GM23338 (cell line): ENCODE data around the gene ETHE1. TPM values are rescaled to one million over a fixed set of nuclear protein-coding genes. Genes with fewer than 3 reads are reported as not detected.
A peak's percentile ranks its signal among the peaks of the same experiment; 100 is the strongest.

Experiments
- ATAC-seq: fragments of 200-7000 bp; cut with Tn5 transposase; 3 replicates; pipeline ENCODE4 v1.9.1; 2020
- DNase-seq: peaks from one replicate; pipeline ENCODE4 v3.0.0-alpha.2; 2015; ENCODE audit warnings: low spot score
- H2AFZ ChIP-seq: fragments of 200-600 bp; sonication (generic); 2 replicates; pipeline ENCODE4 v1.8.0; 2016; ENCODE audit warnings: antibody characterized with exemption, mild to moderate bottlenecking, moderate library complexity
- H3F3A ChIP-seq: fragments of 200-600 bp; sonication (generic); replicated peaks from 2 replicates; pipeline ENCODE4 v1.8.0; 2017; ENCODE audit warnings: antibody characterized with exemption, mixed run types, low read depth
- H3K27ac ChIP-seq: fragments of 200-600 bp; sonication (generic); 2 replicates; pipeline ENCODE4 v1.6.1; 2016; ENCODE audit warnings: low read depth
- H3K27me3 ChIP-seq: fragments of 200-600 bp; sonication (generic); 2 replicates; pipeline ENCODE4 v1.8.0; 2016; ENCODE audit warnings: mild to moderate bottlenecking, mixed run types, moderate library complexity; ENCODE audit not compliant: insufficient read depth
- H3K36me3 ChIP-seq: fragments of 200-600 bp; sonication (generic); 2 replicates; pipeline ENCODE4 v1.8.0; 2016; ENCODE audit warnings: mild to moderate bottlenecking; ENCODE audit not compliant: insufficient read depth
- H3K4me1 ChIP-seq: fragments of 200-600 bp; sonication (generic); 2 replicates; pipeline ENCODE4 v1.8.0; 2016; ENCODE audit warnings: mild to moderate bottlenecking, moderate library complexity; ENCODE audit not compliant: insufficient read depth
- H3K4me2 ChIP-seq: fragments of 200-600 bp; sonication (generic); 2 replicates; pipeline ENCODE4 v1.7.1; 2017; ENCODE audit warnings: mixed run types
- H3K4me3 ChIP-seq: fragments of 200-600 bp; sonication (generic); 2 replicates; pipeline ENCODE4 v1.6.1; 2016; ENCODE audit warnings: mixed run types
- H3K79me2 ChIP-seq: fragments of 200-600 bp; sonication (generic); replicated peaks from 2 replicates; pipeline ENCODE4 v1.8.0; 2017; ENCODE audit warnings: mild to moderate bottlenecking; ENCODE audit not compliant: insufficient read depth
- H3K9me2 ChIP-seq: fragments of 200-600 bp; sonication (generic); 2 replicates; pipeline ENCODE4 v1.8.0; 2017; ENCODE audit not compliant: insufficient read depth
- H4K20me1 ChIP-seq: fragments of 200-600 bp; sonication (generic); replicated peaks from 2 replicates; pipeline ENCODE4 v1.8.0; 2017; ENCODE audit warnings: mild to moderate bottlenecking; ENCODE audit not compliant: insufficient read depth
- H3K27ac Mint-ChIP-seq: 2 replicates; pipeline ENCODE4 v1.8.0; 2020; ENCODE audit warnings: inconsistent platforms, mild to moderate bottlenecking, moderate library complexity, mixed read lengths
- H3K27me3 Mint-ChIP-seq: 3 replicates; pipeline ENCODE4 v1.8.0; 2022; ENCODE audit warnings: low read depth, mild to moderate bottlenecking, moderate library complexity, mixed read lengths, inconsistent platforms; ENCODE audit not compliant: insufficient read depth, poor library complexity
- H3K36me3 Mint-ChIP-seq: 3 replicates; pipeline ENCODE4 v1.8.0; 2021; ENCODE audit warnings: low read depth, mild to moderate bottlenecking, inconsistent platforms, moderate library complexity, mixed read lengths
- H3K4me1 Mint-ChIP-seq: 3 replicates; pipeline ENCODE4 v1.8.0; 2020; ENCODE audit warnings: mild to moderate bottlenecking, inconsistent platforms, mixed read lengths
- H3K4me3 Mint-ChIP-seq: 3 replicates; pipeline ENCODE4 v1.8.0; 2021; ENCODE audit warnings: moderate library complexity, mild to moderate bottlenecking, inconsistent platforms, mixed read lengths
- H3K9me3 Mint-ChIP-seq: 3 replicates; pipeline ENCODE4 v1.8.0; 2020; ENCODE audit warnings: moderate library complexity, mild to moderate bottlenecking, inconsistent platforms, mixed read lengths
- CREB1 ChIP-seq: fragments of 250-450 bp; sonication (Bioruptor Pico); IDR thresholded peaks from 2 replicates; pipeline ENCODE4 v1.5.0; 2020; ENCODE audit warnings: low read depth, mild to moderate bottlenecking, moderate library complexity
- EZH2 ChIP-seq: fragments of 200-600 bp; sonication (generic); IDR thresholded peaks from one replicate; pipeline ENCODE4 v1.8.0; 2017; ENCODE audit warnings: antibody characterized with exemption, mild to moderate bottlenecking, low read depth; ENCODE audit not compliant: unreplicated experiment
- JUNB ChIP-seq: IDR thresholded peaks from one replicate; pipeline ENCODE4 v1.6.1; 2016; ENCODE audit warnings: antibody characterized with exemption; ENCODE audit not compliant: unreplicated experiment
- NANOG ChIP-seq: IDR thresholded peaks from 2 replicates; pipeline ENCODE4 v1.6.1; 2016; ENCODE audit warnings: antibody characterized with exemption, borderline replicate concordance
- POLR2AphosphoS5 ChIP-seq: IDR thresholded peaks from 2 replicates; pipeline ENCODE4 v1.6.1; 2016; ENCODE audit warnings: antibody characterized with exemption, low read depth
- STAT1 ChIP-seq: IDR thresholded peaks from one replicate; pipeline ENCODE4 v1.6.1; 2016; ENCODE audit warnings: antibody characterized with exemption; ENCODE audit not compliant: unreplicated experiment
- ZNF114 ChIP-seq: fragments of 250-450 bp; sonication (Bioruptor Pico); IDR thresholded peaks from 2 replicates; pipeline ENCODE4 v1.5.0; 2020; ENCODE audit warnings: mild to moderate bottlenecking, moderate library complexity
- polyA plus RNA-seq: library from polyadenylated mRNA; unstranded; fragments of >200 nt; fragmentation: Nextera tagmentation; extraction: Ambion mirVana; gene quantifications from 2 replicates; pipeline ENCODE4 v1.2.1, GENCODE V29; 2016
- total RNA-seq: library from RNA; depleted of rRNA; stranded (reverse); fragments of >200 nt; shearing (Covaris generic); gene quantifications from 2 replicates; pipeline ENCODE4 v1.2.3, GENCODE V29; 2014
- TF ChIP-seq, protein P1 (sequence below): IDR thresholded peaks from one replicate; pipeline ENCODE4 v1.6.1; 2018; ENCODE audit warnings: antibody characterized with exemption; ENCODE audit not compliant: unreplicated experiment
- TF ChIP-seq, protein P2 (sequence below), 2 experiments: fragments of 200-600 bp in 1 of 2; sonication (generic) in 1 of 2; conservative IDR thresholded peaks; 2 replicates each; pipeline versions ENCODE4 v1.5.1 to v1.6.1; 2016 to 2017; ENCODE audit warnings: antibody characterized with exemption in 2 of 2, low read depth in 2 of 2, mild to moderate bottlenecking in 2 of 2, moderate library complexity in 1 of 2
- TF ChIP-seq, protein P3 (sequence below): IDR thresholded peaks from 2 replicates; pipeline ENCODE4 v1.6.1; 2016; ENCODE audit warnings: antibody characterized with exemption

The ETHE1 gene
- total and polyA plus RNA-seq, 2 experiments from 2014 or later = 11.1 to 25.5 TPM

DNA sequence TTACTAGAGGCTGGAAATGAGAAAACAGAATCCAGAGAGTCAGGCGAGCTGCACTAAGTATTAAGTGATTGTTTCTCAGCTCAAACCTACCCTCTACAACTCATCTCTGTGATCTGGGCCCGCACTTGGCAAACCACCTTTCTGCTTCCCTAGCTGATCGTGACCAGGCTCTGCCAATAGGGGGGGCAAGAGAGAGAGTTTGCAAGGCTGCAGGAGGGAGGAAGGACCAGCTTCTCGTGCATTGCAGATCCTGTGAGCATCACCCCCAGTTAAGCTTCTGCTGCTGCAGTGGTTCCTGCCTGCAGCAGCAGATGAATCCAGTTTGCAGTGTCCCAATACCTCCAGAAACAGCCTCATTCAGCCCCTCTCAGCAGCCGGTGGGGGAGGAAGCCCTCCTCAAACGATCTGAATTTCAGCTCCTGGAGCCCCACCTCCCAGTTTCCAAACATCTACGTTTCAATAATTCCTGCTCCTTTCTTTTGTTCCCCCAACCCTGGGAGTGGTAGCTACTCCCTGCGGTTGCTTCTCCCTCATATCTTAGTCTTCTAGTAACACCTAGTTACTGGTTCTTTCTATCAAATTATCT, 28.3 kb upstream of the ETHE1 start:
- H3K36me3 Mint-ChIP-seq = peaks cover 33% of the 10 kb centered on the region
- H3K27me3 ChIP-seq = no peaks in the 10 kb centered on the region
- ATAC-seq = peak; percentile 99

DNA sequence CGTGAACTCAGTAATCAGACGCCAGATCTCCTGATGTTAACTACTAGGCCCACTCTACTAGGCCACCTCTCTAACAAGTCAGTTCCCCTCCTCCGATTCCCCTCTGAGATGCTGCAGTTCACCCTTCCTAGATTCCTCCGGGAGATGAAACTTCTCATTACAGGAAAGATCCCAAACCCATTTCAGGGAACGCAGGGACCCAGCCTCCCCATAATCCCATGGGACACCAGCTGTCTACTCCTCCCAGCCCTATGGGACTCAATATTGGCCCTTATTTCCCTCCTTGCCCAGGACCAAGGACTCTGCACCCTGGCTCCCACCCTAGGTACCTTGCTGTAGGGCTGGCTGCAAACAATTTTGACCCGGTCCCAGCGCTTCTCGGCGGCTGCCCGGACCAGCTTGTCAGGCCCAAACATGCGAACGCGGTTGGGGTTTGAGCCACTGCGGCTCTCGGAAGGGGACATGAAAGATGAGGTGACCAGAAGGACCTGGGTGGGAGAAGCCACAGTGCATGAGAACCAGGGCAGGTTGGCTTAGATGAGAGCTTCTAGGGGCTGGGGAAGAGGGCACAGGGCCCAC, 27.4 kb upstream of the ETHE1 start:
- Histone ChIP-seq H3K4me3 (no peak overlapping the region), H3K27ac (peak overlapping the region; percentile 47; the same call in 1 of the 2 replicates), H3K4me1 (peaks cover 4% of the 10 kb centered on the region; the same call in 1 of the 2 replicates), H3K9me2 (no peaks in the 10 kb centered on the region), H3F3A (no peaks in the 10 kb centered on the region), H3K36me3 (no peaks in the 10 kb centered on the region; the same call in 1 of the 2 replicates), H3K27me3 (no peaks in the 10 kb centered on the region), H4K20me1 (no peaks in the 10 kb centered on the region), H2AFZ (no peak overlapping the region), H3K4me2 (no peak overlapping the region), H3K79me2 (no peaks in the 10 kb centered on the region)
- Mint-ChIP-seq H3K4me1 (peaks cover 9% of the 10 kb centered on the region), H3K36me3 (peaks cover 40% of the 10 kb centered on the region), H3K4me3 (no peak overlapping the region; the same call in 2 of the 3 replicates), H3K27ac (peak overlapping the region; percentile 89; the same call in 1 of the 2 replicates), H3K27me3 (peaks cover 4% of the 10 kb centered on the region), H3K9me3 (no peaks in the 10 kb centered on the region)
- ATAC-seq (no peak), DNase-seq (no peak)
- TF ChIP-seq JUNB (no peak), CREB1 (no peak), NANOG (no peak), ZNF114 (no peak), EZH2 (no peak), POLR2AphosphoS5 (no peak), STAT1 (no peak)
- TF ChIP-seq, protein P1, sequence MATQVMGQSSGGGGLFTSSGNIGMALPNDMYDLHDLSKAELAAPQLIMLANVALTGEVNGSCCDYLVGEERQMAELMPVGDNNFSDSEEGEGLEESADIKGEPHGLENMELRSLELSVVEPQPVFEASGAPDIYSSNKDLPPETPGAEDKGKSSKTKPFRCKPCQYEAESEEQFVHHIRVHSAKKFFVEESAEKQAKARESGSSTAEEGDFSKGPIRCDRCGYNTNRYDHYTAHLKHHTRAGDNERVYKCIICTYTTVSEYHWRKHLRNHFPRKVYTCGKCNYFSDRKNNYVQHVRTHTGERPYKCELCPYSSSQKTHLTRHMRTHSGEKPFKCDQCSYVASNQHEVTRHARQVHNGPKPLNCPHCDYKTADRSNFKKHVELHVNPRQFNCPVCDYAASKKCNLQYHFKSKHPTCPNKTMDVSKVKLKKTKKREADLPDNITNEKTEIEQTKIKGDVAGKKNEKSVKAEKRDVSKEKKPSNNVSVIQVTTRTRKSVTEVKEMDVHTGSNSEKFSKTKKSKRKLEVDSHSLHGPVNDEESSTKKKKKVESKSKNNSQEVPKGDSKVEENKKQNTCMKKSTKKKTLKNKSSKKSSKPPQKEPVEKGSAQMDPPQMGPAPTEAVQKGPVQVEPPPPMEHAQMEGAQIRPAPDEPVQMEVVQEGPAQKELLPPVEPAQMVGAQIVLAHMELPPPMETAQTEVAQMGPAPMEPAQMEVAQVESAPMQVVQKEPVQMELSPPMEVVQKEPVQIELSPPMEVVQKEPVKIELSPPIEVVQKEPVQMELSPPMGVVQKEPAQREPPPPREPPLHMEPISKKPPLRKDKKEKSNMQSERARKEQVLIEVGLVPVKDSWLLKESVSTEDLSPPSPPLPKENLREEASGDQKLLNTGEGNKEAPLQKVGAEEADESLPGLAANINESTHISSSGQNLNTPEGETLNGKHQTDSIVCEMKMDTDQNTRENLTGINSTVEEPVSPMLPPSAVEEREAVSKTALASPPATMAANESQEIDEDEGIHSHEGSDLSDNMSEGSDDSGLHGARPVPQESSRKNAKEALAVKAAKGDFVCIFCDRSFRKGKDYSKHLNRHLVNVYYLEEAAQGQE = no peak
- TF ChIP-seq, protein P2, sequence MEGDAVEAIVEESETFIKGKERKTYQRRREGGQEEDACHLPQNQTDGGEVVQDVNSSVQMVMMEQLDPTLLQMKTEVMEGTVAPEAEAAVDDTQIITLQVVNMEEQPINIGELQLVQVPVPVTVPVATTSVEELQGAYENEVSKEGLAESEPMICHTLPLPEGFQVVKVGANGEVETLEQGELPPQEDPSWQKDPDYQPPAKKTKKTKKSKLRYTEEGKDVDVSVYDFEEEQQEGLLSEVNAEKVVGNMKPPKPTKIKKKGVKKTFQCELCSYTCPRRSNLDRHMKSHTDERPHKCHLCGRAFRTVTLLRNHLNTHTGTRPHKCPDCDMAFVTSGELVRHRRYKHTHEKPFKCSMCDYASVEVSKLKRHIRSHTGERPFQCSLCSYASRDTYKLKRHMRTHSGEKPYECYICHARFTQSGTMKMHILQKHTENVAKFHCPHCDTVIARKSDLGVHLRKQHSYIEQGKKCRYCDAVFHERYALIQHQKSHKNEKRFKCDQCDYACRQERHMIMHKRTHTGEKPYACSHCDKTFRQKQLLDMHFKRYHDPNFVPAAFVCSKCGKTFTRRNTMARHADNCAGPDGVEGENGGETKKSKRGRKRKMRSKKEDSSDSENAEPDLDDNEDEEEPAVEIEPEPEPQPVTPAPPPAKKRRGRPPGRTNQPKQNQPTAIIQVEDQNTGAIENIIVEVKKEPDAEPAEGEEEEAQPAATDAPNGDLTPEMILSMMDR (conservative IDR thresholded peaks at IDR 0.05; ENCODE audit: low read depth in 2 of 2) = no peak
- TF ChIP-seq, protein P3, sequence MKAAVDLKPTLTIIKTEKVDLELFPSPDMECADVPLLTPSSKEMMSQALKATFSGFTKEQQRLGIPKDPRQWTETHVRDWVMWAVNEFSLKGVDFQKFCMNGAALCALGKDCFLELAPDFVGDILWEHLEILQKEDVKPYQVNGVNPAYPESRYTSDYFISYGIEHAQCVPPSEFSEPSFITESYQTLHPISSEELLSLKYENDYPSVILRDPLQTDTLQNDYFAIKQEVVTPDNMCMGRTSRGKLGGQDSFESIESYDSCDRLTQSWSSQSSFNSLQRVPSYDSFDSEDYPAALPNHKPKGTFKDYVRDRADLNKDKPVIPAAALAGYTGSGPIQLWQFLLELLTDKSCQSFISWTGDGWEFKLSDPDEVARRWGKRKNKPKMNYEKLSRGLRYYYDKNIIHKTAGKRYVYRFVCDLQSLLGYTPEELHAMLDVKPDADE = no peak

More for the DNA sequence above, 28.3 kb upstream of the ETHE1 start:
- Histone ChIP-seq H2AFZ (no peak overlapping the region), H3F3A (no peaks in the 10 kb centered on the region), H3K4me2 (no peak overlapping the region), H3K4me3 (no peak overlapping the region), H3K9me2 (no peaks in the 10 kb centered on the region), H4K20me1 (no peaks in the 10 kb centered on the region), H3K36me3 (no peaks in the 10 kb centered on the region; the same call in 1 of the 2 replicates), H3K27ac (no peak overlapping the region), H3K79me2 (no peaks in the 10 kb centered on the region), H3K4me1 (peaks cover 4% of the 10 kb centered on the region; the same call in 1 of the 2 replicates)
- DNase-seq = peak; percentile 93
- Mint-ChIP-seq H3K9me3 (no peaks in the 10 kb centered on the region), H3K27ac (peak overlapping the region; percentile 89), H3K4me1 (peaks cover 9% of the 10 kb centered on the region), H3K4me3 (no peak overlapping the region), H3K27me3 (peaks cover 5% of the 10 kb centered on the region)
- TF ChIP-seq, protein P2 (conservative IDR thresholded peaks at IDR 0.05; ENCODE audit: low read depth in 2 of 2) = peak; percentile 85 to 89
- TF ChIP-seq POLR2AphosphoS5 = no peak
